GM19351 (cell line): ENCODE results near the gene LY6G6F.
"Not testable (repeated sequence)": the region's sequence is repeated elsewhere in the genome, so short reads cannot be mapped to it uniquely, and the experiment has no call there.

Source experiments
- ATAC-seq: cut with Tn5 transposase; IDR thresholded peaks from one replicate; pipeline ENCODE4 v1.9.1; 2021; ENCODE audit warnings: mild to moderate bottlenecking, moderate library complexity; ENCODE audit not compliant: unreplicated experiment

Gene LY6G6F

DNA sequence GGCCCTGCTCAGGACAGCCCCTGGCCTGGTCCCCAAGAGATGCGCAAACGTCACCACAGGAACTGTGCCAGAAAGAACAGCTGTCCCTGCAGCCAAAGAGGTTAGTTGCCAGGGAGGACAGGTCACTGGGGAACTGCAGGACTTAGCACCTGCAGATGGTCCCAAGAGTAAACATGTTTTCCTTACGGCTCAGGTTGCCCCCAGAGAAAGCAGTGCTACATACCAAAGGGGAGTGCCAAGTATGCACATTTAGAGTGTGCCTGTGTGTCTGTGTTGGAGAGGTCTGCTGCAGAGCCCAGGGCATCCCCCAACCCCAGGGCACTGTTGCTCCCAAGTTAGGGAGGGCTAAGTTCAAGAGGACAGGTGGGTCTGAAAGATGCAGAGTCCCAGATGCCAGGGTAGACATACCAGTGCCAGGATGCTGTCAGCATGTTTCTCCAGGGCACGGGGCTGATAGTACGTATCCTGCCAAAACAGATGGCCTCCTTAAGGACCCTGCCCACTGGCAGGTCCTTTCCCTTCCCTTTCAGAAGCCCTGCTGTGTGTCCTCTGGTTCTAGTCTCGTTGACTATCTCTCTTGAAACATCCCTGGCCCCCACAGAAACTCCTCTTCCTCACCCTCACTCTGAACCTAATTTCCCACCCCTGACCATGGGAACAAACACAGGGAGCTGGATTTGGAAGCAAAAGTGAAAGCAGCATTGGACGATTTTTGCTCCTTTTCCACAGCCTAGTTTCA is 4.8 kb upstream of the LY6G6F start:
- ATAC-seq: no peak

DNA sequence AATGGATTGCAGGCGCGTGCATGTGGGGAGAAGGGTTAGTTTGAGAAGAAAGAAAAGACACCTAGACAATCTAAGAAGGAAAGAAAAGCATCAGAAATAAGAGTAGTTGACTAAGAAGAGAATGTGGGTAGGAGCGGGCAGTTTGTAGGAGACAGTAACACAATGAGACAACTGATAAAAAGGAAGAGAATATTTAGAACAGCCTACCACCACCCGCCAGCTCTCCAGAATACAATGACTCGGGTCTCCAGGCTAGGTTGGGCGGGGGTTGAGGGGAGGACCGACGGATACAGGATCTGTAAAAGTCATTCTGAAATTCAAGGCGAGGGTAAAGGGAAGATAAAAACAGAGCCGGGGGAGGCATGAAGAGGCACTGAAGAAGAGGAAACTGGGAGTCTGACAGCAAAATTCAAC is 4.3 kb upstream of the LY6G6F start:
- ATAC-seq: no peak

DNA sequence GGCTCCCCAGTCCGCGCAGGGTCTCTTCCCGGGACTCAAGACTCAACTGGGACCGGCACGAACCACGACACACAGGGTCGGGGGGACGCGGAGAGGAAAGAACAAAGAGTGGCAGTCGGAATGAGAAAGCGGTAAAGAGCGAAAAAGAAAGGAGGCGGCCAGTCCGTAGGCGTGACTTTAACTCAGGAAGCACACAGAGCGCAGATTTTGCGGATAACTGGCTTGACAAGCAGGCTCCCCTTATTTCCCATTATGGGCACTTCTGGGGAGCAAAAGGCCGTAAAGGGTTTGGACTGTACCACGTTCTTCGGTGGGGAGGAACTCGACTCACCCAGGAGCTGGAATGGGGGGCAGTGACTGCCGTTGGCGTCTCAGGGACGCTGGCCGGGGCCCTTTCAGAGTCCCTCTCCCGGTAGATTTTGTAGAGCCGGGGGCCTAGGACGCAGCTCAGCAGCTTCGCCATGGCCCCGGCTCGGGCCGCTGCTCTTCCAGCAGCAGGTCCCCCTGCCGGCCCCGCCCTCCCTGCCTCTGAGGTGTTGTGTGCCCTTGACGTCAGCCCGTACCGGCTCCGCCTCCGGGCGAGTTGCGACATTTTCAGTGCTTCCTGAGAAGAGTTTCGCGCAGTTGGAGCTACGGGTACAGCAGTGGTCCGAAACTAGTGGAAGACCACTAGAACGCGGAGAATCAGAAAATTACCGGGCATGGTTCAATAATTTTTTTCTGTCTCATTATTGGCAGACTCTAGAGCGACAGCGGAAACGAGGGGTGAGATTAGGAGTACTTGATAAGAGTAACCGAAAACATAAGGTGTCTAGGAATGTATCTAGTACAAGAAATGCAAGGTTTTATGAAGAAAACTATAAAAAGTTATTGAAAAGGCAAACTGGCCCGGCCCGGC is 3.6 kb upstream of the LY6G6F start, which contains the start of gene ABHD16A:
ABHD16A (minus strand) TSS at position 506 of the 898 bp plus-strand sequence; CDS start at position 463, 43 bp downstream.
- ATAC-seq: peak; percentile 91

- no peak for ATAC-seq
Measured at GRCh38 chr6:31705931-31706330, 735 bp upstream of the LY6G6F start.

- ATAC-seq: no peak
Measured at GRCh38 chr6:31707701-31708100, 1.0 kb downstream of the LY6G6F start.

- ATAC-seq: no peak
Measured at GRCh38 chr6:31708224-31708623, 1.6 kb downstream of the LY6G6F start.

DNA sequence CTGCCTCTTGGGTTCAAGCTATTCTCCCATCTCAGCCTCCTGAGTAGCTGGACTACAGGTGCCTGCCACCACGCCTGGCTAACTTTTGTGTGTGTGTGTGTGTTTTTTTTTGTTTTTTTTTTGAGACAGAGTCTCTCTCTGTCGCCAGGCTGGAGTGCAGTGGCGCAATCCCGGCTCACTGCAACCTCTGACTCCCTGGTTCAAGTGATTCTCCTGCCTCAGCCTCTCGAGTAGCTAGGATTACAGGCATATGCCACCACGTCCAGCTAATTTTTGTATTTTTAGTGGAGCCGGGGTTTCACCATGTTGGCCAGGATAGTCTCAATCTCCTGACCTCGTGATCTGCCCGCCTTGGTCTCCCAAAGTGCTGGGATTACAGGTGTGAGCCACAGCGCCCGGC is 2.5 kb downstream of the LY6G6F start:
- ATAC-seq: not testable (repeated sequence)

DNA sequence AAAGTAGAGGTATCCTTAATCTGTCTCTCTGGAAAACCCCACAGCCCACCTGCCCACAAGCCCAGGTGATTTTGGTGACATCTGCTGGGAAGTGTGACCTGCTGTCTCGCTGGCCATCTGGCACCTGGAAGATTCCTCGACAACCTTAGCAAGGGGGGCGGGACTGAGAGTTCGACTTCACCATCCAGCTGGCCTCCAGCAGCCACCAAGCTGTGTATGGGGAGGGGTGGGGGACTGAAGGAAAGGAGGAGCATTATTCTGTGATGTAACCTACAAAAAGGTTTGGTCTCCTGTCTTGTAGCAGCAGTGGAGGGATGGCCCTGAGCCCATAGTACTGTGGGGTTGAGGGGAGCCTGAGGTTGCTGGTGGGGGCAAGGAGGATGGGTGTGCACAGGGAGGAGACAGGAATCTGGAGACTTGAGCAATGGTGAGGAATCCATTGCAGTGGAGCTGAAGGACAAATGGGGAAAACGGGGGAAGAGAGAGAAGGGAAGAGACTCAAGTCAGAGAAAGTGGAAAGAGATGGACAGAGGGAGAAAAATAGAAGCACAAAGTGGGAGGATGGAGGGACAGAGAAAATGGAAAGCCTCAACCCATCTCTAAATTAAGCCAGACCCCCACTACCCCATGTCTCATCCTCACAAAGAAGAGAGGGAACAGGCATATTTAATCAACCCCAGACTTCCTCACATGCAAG is 4.0 kb downstream of the LY6G6F start:
- ATAC-seq: no peak

DNA sequence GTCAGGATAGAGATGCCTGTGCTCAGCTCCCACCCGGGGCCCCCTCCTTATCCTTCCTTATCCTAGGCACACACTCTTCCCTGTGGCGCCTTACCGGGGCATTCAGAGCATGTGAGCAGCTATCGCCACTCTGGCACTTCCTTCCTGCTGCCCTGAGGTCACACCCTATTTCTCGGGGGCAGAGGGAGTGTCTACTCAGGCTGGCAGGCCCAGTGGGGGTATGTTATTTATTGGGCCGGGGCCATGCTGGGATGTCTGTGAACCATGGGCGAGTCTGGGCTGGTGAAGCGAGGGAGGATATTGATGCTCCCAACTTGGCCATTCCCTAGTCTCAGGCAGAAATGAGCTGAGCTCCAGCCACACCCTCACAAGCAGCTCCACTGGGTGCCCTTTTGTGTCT is 4.6 kb downstream of the LY6G6F start:
- ATAC-seq: no peak

GRCh38 chr6:31712296-31712695 is 5.6 kb downstream of the LY6G6F start:
- ATAC-seq: no peak

GRCh38 chr6:31713465-31713864 is 6.8 kb downstream of the LY6G6F start:
- no peak for ATAC-seq

DNA sequence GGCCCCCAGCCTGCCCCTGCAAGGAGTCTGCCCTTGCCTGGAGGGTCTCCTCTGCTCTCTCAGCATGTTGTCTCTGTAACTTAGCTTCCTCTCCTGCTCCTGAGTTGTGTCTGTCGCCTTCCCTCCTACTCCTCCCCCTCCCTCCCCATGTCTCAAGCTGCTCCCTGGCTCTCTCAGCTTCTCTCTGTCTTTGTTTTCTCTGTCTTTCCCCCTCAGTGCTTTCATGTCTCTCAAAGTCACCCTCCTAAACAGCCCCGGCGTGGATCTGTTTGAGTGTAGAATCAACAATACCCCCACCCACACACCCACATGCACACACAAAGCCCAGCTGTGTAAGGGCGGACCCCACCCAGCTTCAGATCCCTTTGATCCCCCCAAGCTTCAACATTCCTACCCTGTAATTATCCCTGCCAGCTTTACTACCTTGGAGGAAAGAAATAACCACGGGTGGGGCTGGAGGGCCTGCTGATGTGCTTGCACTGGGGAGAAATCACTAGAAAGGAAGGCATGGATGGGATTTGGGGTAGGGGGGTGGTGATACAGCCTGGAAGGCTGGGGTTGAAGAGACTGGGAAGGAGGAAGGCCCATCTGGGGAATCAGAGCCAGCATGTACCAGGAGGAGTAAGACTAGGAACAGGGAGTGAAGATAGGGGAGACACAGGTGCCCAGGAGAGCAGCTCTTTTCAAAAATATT is 7.5 kb downstream of the LY6G6F start:
- no peak for ATAC-seq

- ATAC-seq: no peak
Measured at GRCh38 chr6:31715022-31715958, 8.6 kb downstream of the LY6G6F start, which contains the start of gene LY6G6D. LY6G6D (plus strand) TSS chr6:31715348; CDS start chr6:31715356, 8 bp downstream.

DNA sequence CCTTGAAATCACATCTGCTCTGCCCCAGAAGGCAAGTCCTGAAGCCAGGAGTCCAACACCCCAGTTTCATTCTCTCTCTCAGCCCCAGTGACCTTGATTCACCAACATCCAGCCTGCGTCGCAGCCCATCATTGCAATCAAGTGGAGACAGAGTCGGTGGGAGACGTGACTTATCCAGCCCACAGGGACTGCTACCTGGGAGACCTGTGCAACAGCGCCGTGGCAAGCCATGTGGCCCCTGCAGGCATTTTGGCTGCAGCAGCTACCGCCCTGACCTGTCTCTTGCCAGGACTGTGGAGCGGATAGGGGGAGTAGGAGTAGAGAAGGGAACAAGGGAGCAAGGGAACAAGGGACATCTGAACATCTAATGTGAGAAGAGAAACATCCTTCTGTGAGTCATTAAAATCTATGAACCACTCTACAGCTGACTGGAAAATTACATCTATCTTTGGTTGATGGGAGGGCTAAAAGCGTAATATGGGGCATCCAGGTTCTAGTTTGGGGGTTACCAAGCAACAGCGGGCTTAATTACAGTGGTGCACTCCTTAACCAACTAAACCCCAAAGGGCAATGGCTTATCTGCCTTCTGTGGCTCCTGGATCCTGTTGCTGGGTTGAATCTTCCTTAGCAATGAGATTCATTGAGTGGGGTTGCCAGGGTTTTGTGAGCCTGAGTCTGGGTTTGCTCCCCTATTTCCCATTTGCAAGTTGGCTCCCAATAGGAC is 11.0 kb downstream of the LY6G6F start:
- ATAC-seq: no peak

GRCh38 chr6:31718265-31718664 is 11.6 kb downstream of the LY6G6F start:
- no peak for ATAC-seq

DNA sequence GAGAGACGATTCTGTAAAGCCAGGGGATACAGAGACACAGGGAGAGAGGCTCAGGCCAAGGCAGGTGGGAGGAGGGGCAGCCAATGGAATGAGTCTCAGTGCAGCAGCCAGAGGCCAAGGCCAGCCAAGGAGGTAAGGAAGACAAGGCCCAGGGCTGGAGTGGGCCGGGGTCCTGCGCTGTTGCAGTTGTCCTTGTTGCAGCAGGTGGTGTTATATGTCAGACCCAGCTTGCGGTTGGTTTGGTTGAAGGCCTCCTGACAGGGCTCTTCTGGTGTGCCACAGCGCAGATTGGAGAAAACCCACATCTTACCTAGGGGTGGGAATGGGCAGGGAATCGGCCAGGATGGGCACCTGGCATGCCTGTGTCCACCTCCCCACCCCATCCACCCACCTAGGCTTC is 12.3 kb downstream of the LY6G6F start:
- ATAC-seq: no peak

GRCh38 chr6:31720196-31720770 is 13.6 kb downstream of the LY6G6F start:
- no peak for ATAC-seq

DNA sequence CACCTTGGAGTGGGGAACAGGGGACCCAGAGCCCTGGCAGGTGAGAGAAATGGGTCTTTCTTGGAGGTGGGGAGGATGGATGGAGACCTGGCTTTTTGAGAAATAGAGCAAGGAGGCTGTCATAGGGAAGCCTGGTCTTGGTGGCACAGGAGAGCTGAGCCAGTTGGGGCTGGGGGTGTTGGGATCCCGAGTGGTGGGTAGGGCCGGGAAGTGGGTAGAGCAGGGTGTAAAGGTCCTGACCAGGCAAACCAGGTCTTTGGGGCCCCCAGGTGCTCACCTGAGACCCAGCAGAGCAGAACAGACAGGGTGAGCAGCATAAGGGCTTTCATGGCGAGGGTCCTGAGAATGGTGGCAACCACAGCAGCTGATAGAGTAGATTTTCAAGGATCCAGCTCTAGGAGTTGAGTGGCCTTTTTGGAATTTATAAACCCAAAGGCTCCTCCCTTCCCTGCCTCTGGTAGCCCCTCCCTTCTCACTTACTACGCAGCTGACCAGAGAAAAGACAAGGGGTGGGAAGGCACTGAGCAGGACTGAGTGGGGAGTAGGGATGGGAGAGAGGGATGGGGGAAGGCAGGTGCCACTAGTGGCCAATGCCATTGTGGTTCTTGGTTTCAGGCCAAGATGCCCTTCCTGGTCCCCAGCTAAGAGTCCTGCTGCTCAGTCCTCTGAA is 14.8 kb downstream of the LY6G6F start, which contains the start of gene LY6G6C:
LY6G6C (minus strand) TSS at position 396 of the 670 bp plus-strand sequence; CDS start at position 329, 67 bp downstream.
- ATAC-seq: no peak
